K562 (cell line): ENCODE measurements around the gene MEOX1. TPM values are rescaled to one million over a fixed set of nuclear protein-coding genes. Genes with fewer than 3 reads are reported as not detected.

Experiments used
- ATAC-seq: fragments of 200-7000 bp; cut with Tn5 transposase; 3 replicates; pipeline ENCODE4 v1.9.1; 2020; ENCODE audit warnings: moderate library complexity
- BruUV-seq: library from RNA; stranded (reverse); fragments of 400-500 nt; replicated peaks from 2 replicates; lab custom pipeline; 2021; lab: Mats Ljungman, UMichigan
- CTCF ChIA-PET: fragments of 300-600 bp; formaldehyde crosslinking; extraction: SDS; loops from one replicate; lab custom pipeline; 2021; ENCODE audit warnings: low intra/inter-chr PET ratio; lab: Yijun Ruan, JAX
- POLR2A ChIA-PET: fragments of 300-600, 350-650 bp; sonication (Branson Sonifier 250); formaldehyde crosslinking; extraction: SDS; loops from one replicate; lab custom pipeline; 2021; ENCODE audit warnings: antibody characterized with exemption, inconsistent platforms; lab: Yijun Ruan, JAX
- DNase-seq, 4 experiments: peaks; one replicate each; pipeline versions ENCODE4 v3.0.0 to v3.0.0-alpha.2; 2011 to 2018; ENCODE audit warnings: low spot score in 3 of 4, mixed read lengths in 3 of 4; ENCODE audit errors: extremely low read depth in 1 of 4
- FAIRE-seq: peaks from 2 replicates; lab custom pipeline; 2011; peaks lifted over from hg19 to GRCh38; lab: Jason Lieb, UNC
- H2AFZ ChIP-seq: 2 replicates; pipeline ENCODE4 v1.6.0; 2011; ENCODE audit warnings: low read depth, low read length, control low read depth, inconsistent platforms
- H3K27ac ChIP-seq: fragments of 200-600 bp; 3 replicates; pipeline ENCODE4 v1.8.0; 2011; ENCODE audit warnings: low read depth, mild to moderate bottlenecking, control low read depth, inconsistent platforms, low read length, moderate library complexity, mixed read lengths; ENCODE audit errors: extremely low read depth
- H3K27me3 ChIP-seq, 2 experiments: fragments of 300-600 bp in 1 of 2; 2 replicates in 1 of 2; 3 replicates in 1 of 2; pipeline versions ENCODE4 v1.6.0 to v1.8.0; 2011; ENCODE audit warnings: inconsistent platforms in 2 of 2, low read length in 2 of 2, mild to moderate bottlenecking in 1 of 2, mixed read lengths in 1 of 2, moderate library complexity in 1 of 2; ENCODE audit not compliant: control insufficient read depth in 2 of 2, insufficient read depth in 2 of 2
- H3K36me3 ChIP-seq: fragments of 300-600 bp; 3 replicates; pipeline ENCODE4 v1.8.0; 2011; ENCODE audit warnings: mild to moderate bottlenecking, low read length, inconsistent platforms; ENCODE audit not compliant: control insufficient read depth, insufficient read depth
- H3K4me1 ChIP-seq, 2 experiments: fragments of 200-600 bp in 1 of 2; replicated peaks in 1 of 2; 2 replicates in 1 of 2; 3 replicates in 1 of 2; pipeline versions ENCODE4 v1.5.1 to v1.8.0; 2011; ENCODE audit warnings: inconsistent platforms in 2 of 2, low read length in 2 of 2, mild to moderate bottlenecking in 1 of 2, mixed read lengths in 1 of 2, moderate library complexity in 1 of 2; ENCODE audit not compliant: control insufficient read depth in 2 of 2, insufficient read depth in 2 of 2
- H3K4me2 ChIP-seq: 2 replicates; pipeline ENCODE4 v1.6.1; 2011; ENCODE audit warnings: low read length, control low read depth, inconsistent platforms, mixed read lengths; ENCODE audit not compliant: insufficient read depth
- H3K4me3 ChIP-seq: fragments of 200-600 bp; sonication (generic), shearing (Covaris generic); 2 replicates; pipeline ENCODE4 v1.5.1; 2016; ENCODE audit warnings: control low read depth, inconsistent platforms
- H3K79me2 ChIP-seq: fragments of 200-600 bp; 3 replicates; pipeline ENCODE4 v1.8.0; 2011; ENCODE audit warnings: low read length, inconsistent platforms; ENCODE audit not compliant: control insufficient read depth, insufficient read depth
- H3K9ac ChIP-seq, 2 experiments: 2 replicates each; pipeline versions ENCODE4 v1.6.0 to v1.6.1; 2011; ENCODE audit warnings: low read depth in 2 of 2, low read length in 2 of 2, control low read depth in 1 of 2, inconsistent platforms in 1 of 2, mild to moderate bottlenecking in 1 of 2, mixed read lengths in 1 of 2; ENCODE audit not compliant: insufficient read depth in 1 of 2
- H3K9me1 ChIP-seq: one replicate; pipeline ENCODE4 v1.6.0; 2011; ENCODE audit warnings: inconsistent platforms, mild to moderate bottlenecking, low read length, moderate library complexity; ENCODE audit not compliant: control insufficient read depth, insufficient read depth
- H3K9me3 ChIP-seq: replicated peaks from 2 replicates; pipeline ENCODE4 v1.5.1; 2011; ENCODE audit warnings: low read depth, low read length, inconsistent platforms; ENCODE audit not compliant: control insufficient read depth, insufficient read depth
- H4K20me1 ChIP-seq: replicated peaks from 2 replicates; pipeline ENCODE4 v1.6.1; 2011; ENCODE audit warnings: low read length, inconsistent platforms, mixed read lengths; ENCODE audit not compliant: control insufficient read depth, insufficient read depth
- KAT2B ChIP-seq: IDR thresholded peaks from one replicate; pipeline ENCODE4 v1.6.1; 2012; ENCODE audit warnings: low read depth, mild to moderate bottlenecking, control low read depth, inconsistent platforms, low read length, moderate library complexity
- RBM14 ChIP-seq: fragments of 200-400 bp; formaldehyde crosslinking; IDR thresholded peaks from 2 replicates; pipeline ENCODE4 v1.6.1; 2018; ENCODE audit warnings: low read depth, mild to moderate bottlenecking, low read length, moderate library complexity, borderline replicate concordance; ENCODE audit not compliant: insufficient read depth
- SRSF3 ChIP-seq: fragments of 200-400 bp; formaldehyde crosslinking; IDR thresholded peaks from 2 replicates; pipeline ENCODE4 v1.6.1; 2016; ENCODE audit warnings: mild to moderate bottlenecking, low read length, moderate library complexity; ENCODE audit not compliant: insufficient read depth
- ZNF311 ChIP-seq: fragments of 250-450 bp; sonication (Bioruptor Pico); IDR thresholded peaks from 2 replicates; pipeline ENCODE4 v1.4.0; 2020; ENCODE audit warnings: mild to moderate bottlenecking, moderate library complexity
- WGBS: fragments of 100-300 bp; shearing (Covaris generic); methylation state at CpG from one replicate; pipeline ENCODE4 v1.1.6; 2016; ENCODE audit warnings: low coverage, mixed read lengths; ENCODE audit not compliant: insufficient coverage; ENCODE audit errors: missing lambda C conversion rate; 5-methylcytosine and 5-hydroxymethylcytosine counted together
- in situ Hi-C: fragments of 300-500 bp; cut with MboI; formaldehyde crosslinking; loops from 4 replicates; pipeline ENCODE4 v1.15.0; 2018; ENCODE audit warnings: inconsistent platforms, mixed read lengths
- intact Hi-C: fragments of 100-400 bp; cut with micrococcal nuclease; formaldehyde crosslinking; loops from 2 replicates; pipeline ENCODE4 v1.14.2; 2022
- polyA plus RNA-seq, 8 experiments: library from polyadenylated mRNA; depleted of rRNA in 4 of 8; stranded (reverse) in 5 of 8; unstranded in 3 of 8; fragments of >200 nt; fragmentation: Nextera tagmentation in 2 of 8; fragmentation: Illumina TruSeq in 1 of 8; extraction: Ambion mirVana in 2 of 8; extraction: Trizol in 1 of 8; gene quantifications; 2 replicates each; pipeline versions ENCODE4 v1.2.1 to v1.2.3, GENCODE V29; 2011 to 2014; ENCODE audit warnings: inconsistent platforms in 1 of 8, missing spikeins in 1 of 8
- total RNA-seq, 7 experiments: library from RNA; depleted of rRNA in 6 of 7; stranded (reverse); fragments of >200 nt in 6 of 7; fragmentation: Illumina TruSeq in 2 of 7; extraction: Trizol in 2 of 7; gene quantifications; 2 replicates each; pipeline versions ENCODE4 v1.2.1 to v1.2.3, GENCODE V29; 2011 to 2021; ENCODE audit warnings: low replicate concordance in 1 of 7
- TF ChIP-seq, protein P1 (sequence below): fragments of 250-450 bp; sonication (Bioruptor Pico); IDR thresholded peaks from 2 replicates; pipeline ENCODE4 v1.8.0; 2022; ENCODE audit warnings: inconsistent platforms, mild to moderate bottlenecking, moderate library complexity, borderline replicate concordance

MEOX1 gene
- total and polyA plus RNA-seq, 9 of the 15 experiments (the other 6 are each of a cell fraction or from before 2014, with no cell fraction given), result not detected

DNA sequence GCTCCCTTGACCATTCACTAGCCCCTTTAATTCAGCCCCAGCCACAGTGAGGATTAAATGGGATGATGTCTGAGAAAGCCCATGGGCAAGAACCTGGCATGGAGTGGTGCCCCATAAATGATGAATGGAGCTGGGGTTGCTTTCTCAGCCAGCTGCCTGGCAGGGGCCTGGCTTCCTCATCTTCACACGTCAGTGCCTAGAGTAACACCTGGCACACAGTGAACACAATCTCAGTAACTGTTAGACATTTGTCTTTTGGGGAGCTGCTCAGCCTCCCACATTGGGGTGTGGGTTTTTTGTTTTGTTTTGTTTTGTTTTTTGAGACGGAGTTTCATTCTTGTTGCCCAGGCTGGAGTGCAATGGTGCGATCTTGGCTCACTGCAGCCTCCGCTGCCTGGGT lies 47.5 kb upstream of the MEOX1 start:
- Histone ChIP-seq H3K9me1 (no peaks in the 10 kb centered on the region), H3K9ac (no peak overlapping the region), H3K79me2 (no peaks in the 10 kb centered on the region), H3K27me3 (peaks cover 32 to 71% of the 10 kb centered on the region in 2 experiments), H3K4me1 (peaks cover 0 to 6% of the 10 kb centered on the region in 2 experiments; a peak in 2 of 5 replicates), H2AFZ (no peak overlapping the region), H3K36me3 (no peaks in the 10 kb centered on the region), H3K4me2 (no peak overlapping the region), H3K27ac (no peak overlapping the region), H3K9me3 (no peaks in the 10 kb centered on the region; the same call in 1 of the 2 replicates), H3K4me3 (no peak overlapping the region), H4K20me1 (no peaks in the 10 kb centered on the region)
- no peak for ATAC-seq
- FAIRE-seq, result no peak
- WGBS, result 0% methylated on average over 4 of the region's 4 CpGs
- no peak for DNase-seq
- CTCF ChIA-PET, result no interaction called here
- BruUV-seq, result no TSS peak
- POLR2A ChIA-PET, result interaction anchor here (0.6 to 1.3 kb wide), 2 partner anchors 15 to 341 kb away, joined by 3 read pairs; no protein-coding TSS in a partner anchor
- TF ChIP-seq KAT2B, result no peak
- no peak for TF ChIP-seq RBM14
- TF ChIP-seq SRSF3, result no peak
- TF ChIP-seq, protein P1, sequence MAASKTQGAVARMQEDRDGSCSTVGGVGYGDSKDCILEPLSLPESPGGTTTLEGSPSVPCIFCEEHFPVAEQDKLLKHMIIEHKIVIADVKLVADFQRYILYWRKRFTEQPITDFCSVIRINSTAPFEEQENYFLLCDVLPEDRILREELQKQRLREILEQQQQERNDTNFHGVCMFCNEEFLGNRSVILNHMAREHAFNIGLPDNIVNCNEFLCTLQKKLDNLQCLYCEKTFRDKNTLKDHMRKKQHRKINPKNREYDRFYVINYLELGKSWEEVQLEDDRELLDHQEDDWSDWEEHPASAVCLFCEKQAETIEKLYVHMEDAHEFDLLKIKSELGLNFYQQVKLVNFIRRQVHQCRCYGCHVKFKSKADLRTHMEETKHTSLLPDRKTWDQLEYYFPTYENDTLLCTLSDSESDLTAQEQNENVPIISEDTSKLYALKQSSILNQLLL, result no peak
- TF ChIP-seq ZNF311 (CRISPR knock-in tag), result no peak
- in situ Hi-C loops, result no loop called here
- intact Hi-C loops, result no loop called here
